BJ (cell line): ENCODE measurements around the gene HECW1. TPM values are rescaled to one million over a fixed set of nuclear protein-coding genes. Genes with fewer than 3 reads are reported as not detected.

Experiments
- CTCF ChIA-PET: fragments of 350-600 bp; formaldehyde crosslinking; extraction: SDS; loops from one replicate; lab custom pipeline; 2021; ENCODE audit warnings: antibody characterized with exemption, inconsistent platforms; lab: Yijun Ruan, JAX
- POLR2A ChIA-PET: fragments of 300-600 bp; sonication (Branson Sonifier 250); formaldehyde crosslinking; extraction: SDS; loops from one replicate; lab custom pipeline; 2021; ENCODE audit warnings: antibody characterized with exemption; lab: Charles Lee
- DNase-seq: peaks from one replicate; pipeline ENCODE4 v3.0.0-alpha.2; 2011; ENCODE audit warnings: low read depth
- H3K27me3 ChIP-seq: 2 replicates; pipeline ENCODE4 v1.6.0; 2011; ENCODE audit warnings: low read length; ENCODE audit not compliant: control insufficient read depth, insufficient read depth
- H3K36me3 ChIP-seq: 2 replicates; pipeline ENCODE4 v1.5.1; 2011; ENCODE audit warnings: low read length; ENCODE audit not compliant: control insufficient read depth, insufficient read depth
- H3K4me3 ChIP-seq: 2 replicates; pipeline ENCODE4 v1.5.1; 2011; ENCODE audit warnings: low read depth, mild to moderate bottlenecking, control low read depth, low read length
- CTCF ChIP-seq: IDR thresholded peaks from 2 replicates; pipeline ENCODE4 v1.5.1; 2011; ENCODE audit warnings: low read depth, mild to moderate bottlenecking, control low read depth, inconsistent platforms, low read length, moderate library complexity; ENCODE audit not compliant: insufficient read depth
- polyA plus RNA-seq: library from polyadenylated mRNA; depleted of rRNA; stranded (reverse); fragments of >200 nt; gene quantifications from 2 replicates; pipeline ENCODE4 v1.2.3, GENCODE V29; 2011

The HECW1 gene
- polyA plus RNA-seq, 1 experiment, result 2.9 TPM

- TF ChIP-seq CTCF, result no peak
- Histone ChIP-seq H3K27me3 (no peaks in the 10 kb centered on the region), H3K36me3 (no peaks in the 10 kb centered on the region), H3K4me3 (no peak overlapping the region)
- ChIA-PET CTCF (interaction anchor here (1.3 kb wide), 1 partner anchor 31 kb away, joined by 3 read pairs; no protein-coding TSS in a partner anchor), POLR2A (no interaction called here)
- no peak for DNase-seq
Observed at GRCh38 chr7:43229801-43230200, 117.4 kb downstream of the HECW1 start.

- DNase-seq, result no peak
- ChIA-PET CTCF (no interaction called here), POLR2A (no interaction called here)
Observed at GRCh38 chr7:43232366-43232765, 119.9 kb downstream of the HECW1 start.

GRCh38 chr7:43234073-43234472, 121.6 kb downstream of the HECW1 start:
- POLR2A ChIA-PET, result interaction anchor here (0.6 kb wide), 1 partner anchor 36 kb away, joined by 3 read pairs; no protein-coding TSS in a partner anchor
- no peak for DNase-seq
- no peak for TF ChIP-seq CTCF
- no peaks in the 10 kb centered on the region for H3K36me3 ChIP-seq
- no peak overlapping the region for H3K4me3 ChIP-seq
- CTCF ChIA-PET, result interaction anchor here (0.6 to 1.1 kb wide), 3 partner anchors 11 to 27 kb away, joined by 3 to 5 read pairs (median 3); no protein-coding TSS in a partner anchor
- no peaks in the 10 kb centered on the region for H3K27me3 ChIP-seq

More at GRCh38 chr7:43232366-43232765, 119.9 kb downstream of the HECW1 start:
- no peak overlapping the region for H3K4me3 ChIP-seq
- H3K27me3 ChIP-seq, result no peaks in the 10 kb centered on the region
- TF ChIP-seq CTCF, result no peak
- no peaks in the 10 kb centered on the region for H3K36me3 ChIP-seq

- Histone ChIP-seq H3K36me3 (no peaks in the 10 kb centered on the region), H3K4me3 (no peak overlapping the region), H3K27me3 (no peaks in the 10 kb centered on the region)
- DNase-seq, result no peak
- ChIA-PET CTCF (interaction anchor here (1.2 kb wide), 1 partner anchor 22 kb away, joined by 4 read pairs; no protein-coding TSS in a partner anchor), POLR2A (no interaction called here)
- TF ChIP-seq CTCF, result no peak
Observed at GRCh38 chr7:43234968-43235367, 122.5 kb downstream of the HECW1 start.

GRCh38 chr7:43240565-43240964, 128.1 kb downstream of the HECW1 start:
- no peak for DNase-seq
- H3K36me3 ChIP-seq, result no peaks in the 10 kb centered on the region
- no peak overlapping the region for H3K4me3 ChIP-seq
- H3K27me3 ChIP-seq, result no peaks in the 10 kb centered on the region
- POLR2A ChIA-PET, result no interaction called here
- CTCF ChIA-PET, result interaction anchor here (0.7 to 1.0 kb wide), 2 partner anchors 9 to 18 kb away, joined by 3 to 4 read pairs; no protein-coding TSS in a partner anchor
- no peak for TF ChIP-seq CTCF
